Liver (tissue), 9 donors: ENCODE data around the gene LPIN3. TPM values are rescaled to one million over a fixed set of nuclear protein-coding genes. Genes with fewer than 3 reads are reported as not detected.

Experiments
- DNase-seq: peaks from one replicate; pipeline ENCODE4 v3.0.0-alpha.2; 2017; ENCODE audit warnings: low spot score
- H3K27ac ChIP-seq, 2 donors: one replicate each; pipeline ENCODE4 v1.7.0; 2013; ENCODE audit warnings: inconsistent platforms in 2 of 2, low read length in 2 of 2, control low read depth in 1 of 2, low read depth in 1 of 2, mild to moderate bottlenecking in 1 of 2
- H3K27me3 ChIP-seq, 4 donors: one replicate each; pipeline versions ENCODE4 v1.6.1 to v1.7.0; 2013; ENCODE audit warnings: low read length in 3 of 4, inconsistent platforms in 1 of 4, mild to moderate bottlenecking in 1 of 4, moderate library complexity in 1 of 4; ENCODE audit not compliant: control insufficient read depth in 4 of 4, insufficient read depth in 4 of 4
- H3K36me3 ChIP-seq, 4 donors: one replicate each; pipeline versions ENCODE4 v1.6.1 to v1.7.0; 2013; ENCODE audit warnings: low read length in 3 of 4, mild to moderate bottlenecking in 3 of 4, low read depth in 1 of 4, moderate library complexity in 1 of 4; ENCODE audit not compliant: control insufficient read depth in 4 of 4, insufficient read depth in 3 of 4
- H3K4me1 ChIP-seq, 4 donors: one replicate each; pipeline versions ENCODE4 v1.6.1 to v1.7.0; 2013; ENCODE audit warnings: low read length in 3 of 4, mild to moderate bottlenecking in 3 of 4, moderate library complexity in 1 of 4; ENCODE audit not compliant: control insufficient read depth in 4 of 4, insufficient read depth in 4 of 4
- H3K4me3 ChIP-seq, 3 donors: one replicate each; pipeline versions ENCODE4 v1.6.1 to v1.7.0; 2013; ENCODE audit warnings: low read length in 3 of 3, control low read depth in 1 of 3, low read depth in 1 of 3, mild to moderate bottlenecking in 1 of 3
- H3K9ac ChIP-seq, 2 donors: one replicate each; pipeline ENCODE4 v1.7.0; 2013; ENCODE audit warnings: low read length in 2 of 2, mild to moderate bottlenecking in 2 of 2, moderate library complexity in 2 of 2, control low read depth in 1 of 2, low read depth in 1 of 2
- H3K9me3 ChIP-seq, 4 donors: one replicate each; pipeline versions ENCODE4 v1.6.1 to v1.7.0; 2013; ENCODE audit warnings: low read length in 3 of 4; ENCODE audit not compliant: control insufficient read depth in 4 of 4
- ATF3 ChIP-seq: IDR thresholded peaks from 2 replicates; pipeline ENCODE4 v1.6.1; 2016; ENCODE audit warnings: antibody characterized with exemption
- CTCF ChIP-seq: fragments of 150-350 bp; IDR thresholded peaks from 2 replicates; pipeline ENCODE4 v1.5.1; 2017; ENCODE audit warnings: improper control_type of control experiment, low read depth, low read length; ENCODE audit not compliant: missing input control
- EGR1 ChIP-seq, 2 donors: IDR thresholded peaks; 2 replicates each; pipeline ENCODE4 v1.6.1; 2016 to 2018; ENCODE audit warnings: antibody characterized with exemption in 2 of 2, low read depth in 2 of 2
- FOXA1 ChIP-seq: IDR thresholded peaks from 2 replicates; pipeline ENCODE4 v1.6.1; 2016; ENCODE audit warnings: antibody characterized with exemption
- GABPA ChIP-seq, 2 donors: IDR thresholded peaks in 1 of 2; conservative IDR thresholded peaks in 1 of 2; 2 replicates each; pipeline ENCODE4 v1.6.1; 2016; ENCODE audit warnings: antibody characterized with exemption in 2 of 2, mild to moderate bottlenecking in 1 of 2, moderate library complexity in 1 of 2
- HNF4A ChIP-seq, 2 donors: conservative IDR thresholded peaks; 2 replicates each; pipeline ENCODE4 v1.6.1; 2016; ENCODE audit warnings: antibody characterized with exemption in 2 of 2, mild to moderate bottlenecking in 2 of 2
- JUND ChIP-seq, 2 donors: IDR thresholded peaks; 2 replicates each; pipeline ENCODE4 v1.6.1; 2016; ENCODE audit warnings: antibody characterized with exemption in 2 of 2
- MAX ChIP-seq: IDR thresholded peaks from 2 replicates; pipeline ENCODE4 v1.6.1; 2016; ENCODE audit warnings: antibody characterized with exemption
- RXRA ChIP-seq, 2 donors: IDR thresholded peaks; 2 replicates each; pipeline ENCODE4 v1.6.1; 2017 to 2018; ENCODE audit warnings: antibody characterized with exemption in 2 of 2, mild to moderate bottlenecking in 1 of 2
- ZBTB33 ChIP-seq: IDR thresholded peaks from 2 replicates; pipeline ENCODE4 v1.6.1; 2016; ENCODE audit warnings: antibody characterized with exemption
- WGBS: extraction: QIAGEN DNeasy Blood & Tissue Kit; methylation state at CpG from one replicate; pipeline ENCODE4 v1.1.7; 2013; 5-methylcytosine and 5-hydroxymethylcytosine counted together
- polyA plus RNA-seq, 2 donors: library from polyadenylated mRNA; stranded (reverse) in 1 of 2; unstranded in 1 of 2; fragments of 200-250 nt in 1 of 2; fragments of >200 nt in 1 of 2; fragmentation: Nextera tagmentation in 1 of 2; extraction: Ambion mirVana in 1 of 2; gene quantifications; one replicate each; pipeline versions ENCODE4 v1.2.1 to v1.2.3, GENCODE V29; 2013 to 2015
- total RNA-seq, 2 donors: library from RNA; depleted of rRNA; stranded (reverse); fragments of >200 nt; gene quantifications; one replicate each; pipeline ENCODE4 v1.2.3, GENCODE V29; 2014
- donor health status: healthy.
- donor health status: healthy.
- donor health status: healthy.
- donor health status: healthy.
- donor health status: healthy.

The LPIN3 gene
- total and polyA plus RNA-seq, 4 donors, result 1.5 to 32.4 (median 13.4) TPM

- no peak for TF ChIP-seq ATF3
- no peak for TF ChIP-seq RXRA (IDR thresholded peaks at IDR 0.05)
- no peak for TF ChIP-seq EGR1 (IDR thresholded peaks at IDR 0.05; ENCODE audit: low read depth in 2 of 2)
- TF ChIP-seq CTCF, result no peak
- TF ChIP-seq GABPA (IDR thresholded peaks at IDR 0.05 in 1 of 2, conservative IDR thresholded peaks at IDR 0.05 in 1 of 2), result no peak
- no peak for TF ChIP-seq FOXA1
- H3K4me1 ChIP-seq, result peaks cover 0 to 8% (median 4%) of the 10 kb centered on the region in 4 donors
- H3K9ac ChIP-seq, result no peak overlapping the region
- DNase-seq, result no peak
- H3K4me3 ChIP-seq, result no peak overlapping the region
- H3K27me3 ChIP-seq, result no peaks in the 10 kb centered on the region
- 96% methylated on average over 13 of the region's 13 CpGs for WGBS
- peaks cover 7 to 58% (median 23%) of the 10 kb centered on the region in 4 donors for H3K36me3 ChIP-seq
- H3K9me3 ChIP-seq, result no peaks in the 10 kb centered on the region
- H3K27ac ChIP-seq, result no peak overlapping the region
These were observed 8.0 kb downstream of the LPIN3 start for GRCh38 chr20:41348430-41349172.

GRCh38 chr20:41349266-41349665, 8.6 kb downstream of the LPIN3 start:
- Histone ChIP-seq H3K27me3 (no peaks in the 10 kb centered on the region), H3K27ac (no peak overlapping the region), H3K4me1 (peaks cover 0 to 2% (median 1%) of the 10 kb centered on the region in 4 donors), H3K9ac (no peak overlapping the region), H3K9me3 (no peaks in the 10 kb centered on the region), H3K36me3 (peaks cover 7 to 63% (median 23%) of the 10 kb centered on the region in 4 donors), H3K4me3 (no peak overlapping the region)
- DNase-seq, result no peak
- TF ChIP-seq RXRA (IDR thresholded peaks at IDR 0.05) (no peak), ZBTB33 (no peak)
- 93% methylated on average over 2 of the region's 2 CpGs for WGBS

GRCh38 chr20:41349943-41350342, 9.3 kb downstream of the LPIN3 start:
- H3K36me3 ChIP-seq, result peaks cover 7 to 64% (median 23%) of the 10 kb centered on the region in 4 donors
- TF ChIP-seq HNF4A (conservative IDR thresholded peaks at IDR 0.05) (no peak), RXRA (IDR thresholded peaks at IDR 0.05) (no peak), JUND (IDR thresholded peaks at IDR 0.05) (no peak), EGR1 (IDR thresholded peaks at IDR 0.05; ENCODE audit: low read depth in 2 of 2) (no peak), MAX (no peak), CTCF (no peak), ZBTB33 (no peak)
- 94% methylated on average over 7 of the region's 7 CpGs for WGBS

More at GRCh38 chr20:41349943-41350342, 9.3 kb downstream of the LPIN3 start:
- no peaks in the 10 kb centered on the region for H3K27me3 ChIP-seq
- no peaks in the 10 kb centered on the region for H3K9me3 ChIP-seq
- no peak overlapping the region for H3K27ac ChIP-seq
- DNase-seq, result no peak
- H3K9ac ChIP-seq, result no peak overlapping the region
- no peak overlapping the region for H3K4me3 ChIP-seq
- H3K4me1 ChIP-seq, result no peaks in the 10 kb centered on the region
